DOHH2 (cell line): ENCODE data around the gene RNF8.

Experiments
- H3F3A ChIP-seq: fragments of 200-600 bp; sonication (generic), shearing (Covaris generic); 2 replicates; pipeline ENCODE4 v1.6.0; 2016; ENCODE audit warnings: antibody characterized with exemption, mild to moderate bottlenecking; ENCODE audit not compliant: control insufficient read depth, insufficient read depth
- H3K27ac ChIP-seq: fragments of 200-600 bp; sonication (generic); 2 replicates; pipeline ENCODE4 v1.5.1; 2014; ENCODE audit warnings: low read depth, mild to moderate bottlenecking, low read length, moderate library complexity
- H3K27me3 ChIP-seq: fragments of 200-600 bp; sonication (generic); 2 replicates; pipeline ENCODE4 v1.6.1; 2014; ENCODE audit warnings: mild to moderate bottlenecking, low read length, mixed read lengths; ENCODE audit not compliant: control insufficient read depth
- H3K36me3 ChIP-seq: fragments of 200-600 bp; sonication (generic); 2 replicates; pipeline ENCODE4 v1.6.1; 2014; ENCODE audit warnings: mild to moderate bottlenecking, low read length, moderate library complexity, mixed read lengths; ENCODE audit not compliant: control insufficient read depth
- H3K4me1 ChIP-seq: fragments of 200-600 bp; sonication (generic); 2 replicates; pipeline ENCODE4 v1.6.1; 2014; ENCODE audit warnings: mild to moderate bottlenecking, low read length, mixed read lengths; ENCODE audit not compliant: control insufficient read depth
- H3K4me2 ChIP-seq: fragments of 200-600 bp; sonication (generic); 2 replicates; pipeline ENCODE4 v1.6.0; 2014; ENCODE audit warnings: mild to moderate bottlenecking, low read length, moderate library complexity
- H3K4me3 ChIP-seq: fragments of 200-600 bp; sonication (generic); 2 replicates; pipeline ENCODE4 v1.5.1; 2014; ENCODE audit warnings: mild to moderate bottlenecking, low read length, mixed read lengths
- H3K79me2 ChIP-seq: fragments of 200-600 bp; sonication (generic); 2 replicates; pipeline ENCODE4 v1.6.1; 2014; ENCODE audit warnings: mild to moderate bottlenecking, low read length, mixed read lengths; ENCODE audit not compliant: control insufficient read depth
- H3K9me2 ChIP-seq: fragments of 200-600 bp; sonication (generic); replicated peaks from 2 replicates; pipeline ENCODE4 v1.6.1; 2014; ENCODE audit warnings: mild to moderate bottlenecking, low read length, mixed read lengths; ENCODE audit not compliant: control insufficient read depth
- H3K9me3 ChIP-seq: fragments of 200-600 bp; sonication (generic); 2 replicates; pipeline ENCODE4 v1.6.1; 2014; ENCODE audit warnings: antibody characterized with exemption, low read length, mixed read lengths; ENCODE audit not compliant: control insufficient read depth, insufficient read depth
- H4K20me1 ChIP-seq: fragments of 200-600 bp; sonication (generic); 2 replicates; pipeline ENCODE4 v1.6.0; 2014; ENCODE audit warnings: low read depth, mild to moderate bottlenecking, antibody characterized with exemption, low read length, moderate library complexity; ENCODE audit not compliant: control insufficient read depth, insufficient read depth
- EZH2phosphoT487 ChIP-seq: fragments of 200-600 bp; sonication (generic); IDR thresholded peaks from 2 replicates; pipeline ENCODE4 v1.6.1; 2017; ENCODE audit warnings: borderline replicate concordance, mild to moderate bottlenecking, antibody characterized with exemption, low read length, moderate library complexity, mixed read lengths
- TF ChIP-seq, protein P1 (sequence below): fragments of 200-600 bp; sonication (generic); IDR thresholded peaks from one replicate; pipeline ENCODE4 v1.5.1; 2014; ENCODE audit warnings: antibody characterized with exemption, mild to moderate bottlenecking, low read depth, low read length; ENCODE audit not compliant: poor library complexity, severe bottlenecking

The RNF8 gene

DNA sequence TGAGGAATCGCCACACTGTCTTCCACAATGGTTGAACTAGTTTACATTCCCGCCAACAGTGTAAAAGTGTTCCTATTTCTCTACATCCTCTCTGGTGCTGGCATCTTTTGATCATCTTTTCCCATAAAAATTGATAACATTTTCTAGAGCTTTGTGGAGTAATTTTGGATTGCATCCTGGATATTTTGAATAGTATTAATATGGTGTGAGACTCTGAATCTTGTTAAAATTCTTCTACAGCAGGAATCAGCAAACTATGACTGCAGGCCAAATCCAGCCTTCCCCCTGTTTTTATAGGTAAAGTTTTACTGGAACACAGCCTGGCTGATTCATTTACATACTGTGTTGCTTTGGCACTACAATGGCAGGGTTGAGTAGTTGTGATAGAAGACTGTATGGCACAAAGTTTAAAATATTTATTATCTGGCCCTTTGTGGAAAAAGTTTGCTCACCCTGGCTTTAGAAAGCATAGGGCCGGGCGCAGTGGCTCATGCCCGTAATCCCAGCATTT is 15.0 kb upstream of the RNF8 start:
- no peak overlapping the region for H3K4me2 ChIP-seq
- peaks cover 8% of the 10 kb centered on the region for H3K27me3 ChIP-seq
- no peaks in the 10 kb centered on the region for H3K36me3 ChIP-seq
- no peak overlapping the region for H3K27ac ChIP-seq
- no peak overlapping the region for H3K4me3 ChIP-seq
- H3K9me2 ChIP-seq = no peaks in the 10 kb centered on the region
- no peaks in the 10 kb centered on the region for H3F3A ChIP-seq
- no peaks in the 10 kb centered on the region for H3K79me2 ChIP-seq
- no peaks in the 10 kb centered on the region for H3K4me1 ChIP-seq
- H3K9me3 ChIP-seq = no peaks in the 10 kb centered on the region
- TF ChIP-seq, protein P1, sequence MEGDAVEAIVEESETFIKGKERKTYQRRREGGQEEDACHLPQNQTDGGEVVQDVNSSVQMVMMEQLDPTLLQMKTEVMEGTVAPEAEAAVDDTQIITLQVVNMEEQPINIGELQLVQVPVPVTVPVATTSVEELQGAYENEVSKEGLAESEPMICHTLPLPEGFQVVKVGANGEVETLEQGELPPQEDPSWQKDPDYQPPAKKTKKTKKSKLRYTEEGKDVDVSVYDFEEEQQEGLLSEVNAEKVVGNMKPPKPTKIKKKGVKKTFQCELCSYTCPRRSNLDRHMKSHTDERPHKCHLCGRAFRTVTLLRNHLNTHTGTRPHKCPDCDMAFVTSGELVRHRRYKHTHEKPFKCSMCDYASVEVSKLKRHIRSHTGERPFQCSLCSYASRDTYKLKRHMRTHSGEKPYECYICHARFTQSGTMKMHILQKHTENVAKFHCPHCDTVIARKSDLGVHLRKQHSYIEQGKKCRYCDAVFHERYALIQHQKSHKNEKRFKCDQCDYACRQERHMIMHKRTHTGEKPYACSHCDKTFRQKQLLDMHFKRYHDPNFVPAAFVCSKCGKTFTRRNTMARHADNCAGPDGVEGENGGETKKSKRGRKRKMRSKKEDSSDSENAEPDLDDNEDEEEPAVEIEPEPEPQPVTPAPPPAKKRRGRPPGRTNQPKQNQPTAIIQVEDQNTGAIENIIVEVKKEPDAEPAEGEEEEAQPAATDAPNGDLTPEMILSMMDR = no peak
- TF ChIP-seq EZH2phosphoT487 = no peak
- H4K20me1 ChIP-seq = no peaks in the 10 kb centered on the region

DNA sequence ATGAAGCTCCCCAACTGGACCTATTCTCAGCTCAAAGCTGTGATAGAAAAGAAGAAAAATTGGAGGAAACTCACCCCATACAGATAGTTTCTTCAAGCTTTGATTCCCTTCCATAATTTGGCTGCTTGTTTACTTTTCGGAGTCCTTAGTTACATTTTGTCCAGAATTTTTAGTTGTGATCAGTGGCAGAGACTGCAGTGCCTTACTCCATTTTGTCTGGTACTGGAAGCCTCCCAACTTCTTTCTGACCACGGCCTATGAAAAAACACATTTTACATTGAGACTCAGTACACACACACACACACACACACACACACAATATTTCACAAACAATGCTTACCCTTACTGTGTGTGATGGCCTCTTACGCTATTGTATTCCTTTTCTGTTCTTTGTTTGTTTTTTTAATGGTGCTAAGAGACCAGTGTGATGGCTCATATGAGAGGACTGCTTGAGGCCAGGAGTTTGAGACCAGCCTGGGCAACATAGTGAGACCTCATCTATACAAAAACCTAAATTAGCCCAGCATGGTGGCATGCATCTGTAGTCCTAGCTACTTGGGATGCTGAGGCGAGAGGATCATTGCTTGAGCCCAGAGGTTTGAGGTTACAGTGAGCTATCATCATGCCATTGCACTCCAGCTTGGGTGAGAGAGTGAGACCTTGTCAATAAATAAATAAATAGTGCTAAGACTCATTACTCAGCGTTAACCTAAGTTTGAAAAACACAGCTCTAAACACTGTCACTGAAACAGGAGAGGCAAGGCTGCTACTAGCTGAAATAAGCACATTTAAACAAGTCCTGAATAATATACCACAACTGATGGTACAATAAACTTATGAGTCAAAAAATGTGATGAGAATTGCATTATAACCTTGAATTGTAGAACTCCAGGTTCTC is 13.8 kb upstream of the RNF8 start:
- Histone ChIP-seq H3F3A (no peaks in the 10 kb centered on the region), H4K20me1 (no peaks in the 10 kb centered on the region), H3K79me2 (no peaks in the 10 kb centered on the region), H3K4me2 (no peak overlapping the region), H3K27me3 (peaks cover 8% of the 10 kb centered on the region), H3K36me3 (no peaks in the 10 kb centered on the region), H3K9me2 (no peaks in the 10 kb centered on the region), H3K9me3 (no peaks in the 10 kb centered on the region), H3K4me3 (no peak overlapping the region), H3K27ac (no peak overlapping the region), H3K4me1 (no peaks in the 10 kb centered on the region)
- no peak for TF ChIP-seq EZH2phosphoT487
- TF ChIP-seq, protein P1 = no peak

DNA sequence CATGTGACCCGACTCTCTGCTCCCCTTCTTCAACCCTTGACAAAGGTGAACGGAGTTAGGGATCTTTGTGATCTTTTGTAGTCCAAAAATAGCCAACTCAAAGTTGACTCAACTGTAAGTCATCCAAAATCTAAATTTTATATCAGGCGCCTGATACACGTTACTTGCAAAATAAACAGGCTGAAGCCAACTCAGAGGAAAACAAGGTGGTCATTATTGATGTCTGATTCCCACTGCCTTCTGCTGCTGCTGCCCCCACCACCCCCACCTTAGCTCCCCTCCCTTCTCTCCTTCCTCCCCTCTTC is 13.2 kb upstream of the RNF8 start:
- Histone ChIP-seq H3K9me2 (no peaks in the 10 kb centered on the region), H3K4me3 (no peak overlapping the region), H4K20me1 (no peaks in the 10 kb centered on the region), H3K27ac (no peak overlapping the region), H3K79me2 (no peaks in the 10 kb centered on the region), H3K36me3 (no peaks in the 10 kb centered on the region), H3K27me3 (peaks cover 8% of the 10 kb centered on the region), H3K9me3 (no peaks in the 10 kb centered on the region), H3K4me1 (no peaks in the 10 kb centered on the region), H3F3A (no peaks in the 10 kb centered on the region), H3K4me2 (no peak overlapping the region)
- TF ChIP-seq, protein P1 = no peak
- TF ChIP-seq EZH2phosphoT487 = no peak
